GM12878 (cell line): ENCODE data around the gene TMPRSS2. TPM values are rescaled to one million over a fixed set of nuclear protein-coding genes. Genes with fewer than 3 reads are reported as not detected.

Experiments used
- ATF7 ChIP-seq: fragments of 450-650 bp; IDR thresholded peaks from 2 replicates; pipeline ENCODE4 v1.6.1; 2016; ENCODE audit warnings: low read depth, mild to moderate bottlenecking
- EGR1 ChIP-seq, 2 experiments: IDR thresholded peaks; 1 replicate in 1 of 2; 2 replicates in 1 of 2; pipeline ENCODE4 v1.6.1; 2011 to 2012; ENCODE audit warnings: low read depth in 2 of 2, low read length in 2 of 2, borderline replicate concordance in 1 of 2, mild to moderate bottlenecking in 1 of 2, moderate library complexity in 1 of 2
- GATAD2B ChIP-seq: fragments of 450-650 bp; conservative IDR thresholded peaks from 2 replicates; pipeline ENCODE4 v1.6.1; 2017; ENCODE audit warnings: low read depth, mild to moderate bottlenecking, moderate library complexity
- NR2F1 ChIP-seq: fragments of 450-650 bp; conservative IDR thresholded peaks from 2 replicates; pipeline ENCODE4 v1.6.1; 2017; ENCODE audit warnings: mild to moderate bottlenecking
- RCOR1 ChIP-seq: conservative IDR thresholded peaks from 2 replicates; pipeline ENCODE4 v1.6.1; 2012; ENCODE audit warnings: low read depth, low read length, improper control_type of control experiment
- WRNIP1 ChIP-seq: IDR thresholded peaks from 2 replicates; pipeline ENCODE4 v1.6.1; 2011; ENCODE audit warnings: low read depth, low read length, improper control_type of control experiment, borderline replicate concordance
- ZBTB4 ChIP-seq: fragments of 450-650 bp; formaldehyde crosslinking; IDR thresholded peaks from 2 replicates; pipeline ENCODE4 v1.4.0; 2022; ENCODE audit warnings: mild to moderate bottlenecking, moderate library complexity
- ZNF687 ChIP-seq: fragments of 450-650 bp; IDR thresholded peaks from 2 replicates; pipeline ENCODE4 v1.6.1; 2017; ENCODE audit warnings: mild to moderate bottlenecking, moderate library complexity
- ZSCAN29 ChIP-seq: fragments of 450-650 bp; IDR thresholded peaks from 2 replicates; pipeline ENCODE4 v1.6.1; 2017; ENCODE audit warnings: mild to moderate bottlenecking, moderate library complexity
- polyA plus RNA-seq, 11 experiments: library from polyadenylated mRNA; depleted of rRNA in 4 of 11; unstranded in 6 of 11; stranded (reverse) in 5 of 11; fragments of >200 nt; fragmentation: Nextera tagmentation in 4 of 11; fragmentation: Illumina TruSeq in 1 of 11; extraction: Ambion mirVana in 4 of 11; extraction: Trizol in 1 of 11; gene quantifications; 1 replicate in 1 of 11; 2 replicates in 10 of 11; pipeline versions ENCODE4 v1.2.1 to v1.2.3, GENCODE V29; 2011 to 2016; ENCODE audit warnings: inconsistent platforms in 2 of 11, missing spikeins in 2 of 11, low read depth in 1 of 11
- total RNA-seq, 4 experiments: library from RNA; depleted of rRNA in 3 of 4; stranded (reverse); fragments of >200 nt in 3 of 4; fragmentation: Illumina TruSeq in 1 of 4; extraction: Trizol in 1 of 4; gene quantifications; 2 replicates each; pipeline versions ENCODE4 v1.2.1 to v1.2.3, GENCODE V29; 2013 to 2021

TMPRSS2 gene
- total and polyA plus RNA-seq, 10 of the 15 experiments (the other 5 are each of a cell fraction or from before 2014, with no cell fraction given): 0.19 to 0.26 TPM; not detected in 8

- TF ChIP-seq ZBTB4 (no peak), ATF7 (peak; percentile 15; the same call in 1 of the 2 replicates), EGR1 (IDR thresholded peaks at IDR 0.05; ENCODE audit: borderline replicate concordance in 1 of 2, low read depth in 2 of 2, low read length in 2 of 2) (peak in 1 of 2 experiments; percentile 18; a peak in 1 of 3 replicates), WRNIP1 (no peak), RCOR1 (no peak), NR2F1 (0 out of 2 replicates have a peak, but pooled peaks have one; percentile 15), ZNF687 (0 out of 2 replicates have a peak, but pooled peaks have one; percentile 50), ZSCAN29 (peak; percentile 98), GATAD2B (0 out of 2 replicates have a peak, but pooled peaks have one; percentile 8)
- TF ChIP-seq, all 136 proteins: peak for 17
These were observed 87.8 kb downstream of the TMPRSS2 start (continued) for GRCh38 chr21:41419921-41420862.
